Stimulated activated naive CD4-positive, alpha-beta T cell treated with Interleukin-2 at 50 U/mL for 16 hours (primary cell): ENCODE results near the gene ZNF804B.

ENCODE experiments used
- DNase-seq: peaks from one replicate; lab custom pipeline; 2025; lab: John Stamatoyannopoulos, UW

ZNF804B gene

DNA sequence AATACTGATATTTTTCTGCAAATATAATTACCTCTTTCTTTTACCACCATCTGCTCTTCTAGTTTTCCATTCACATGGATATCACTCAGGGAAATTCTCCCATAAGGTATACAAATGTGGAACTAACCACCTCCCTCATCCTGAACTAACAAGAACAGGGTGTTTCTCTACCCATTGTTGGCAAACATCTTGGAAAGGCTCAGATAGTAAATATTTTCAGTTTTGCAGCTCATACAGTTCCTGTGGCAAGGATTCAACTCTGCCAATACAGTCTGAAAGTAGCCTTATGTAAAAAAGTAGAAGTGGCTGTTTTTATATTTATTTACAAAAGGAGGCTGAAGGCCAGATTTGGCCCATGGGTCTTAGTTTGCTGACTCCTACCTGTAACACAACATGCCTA is 549.0 kb downstream of the ZNF804B start:
- no peak for DNase-seq

DNA sequence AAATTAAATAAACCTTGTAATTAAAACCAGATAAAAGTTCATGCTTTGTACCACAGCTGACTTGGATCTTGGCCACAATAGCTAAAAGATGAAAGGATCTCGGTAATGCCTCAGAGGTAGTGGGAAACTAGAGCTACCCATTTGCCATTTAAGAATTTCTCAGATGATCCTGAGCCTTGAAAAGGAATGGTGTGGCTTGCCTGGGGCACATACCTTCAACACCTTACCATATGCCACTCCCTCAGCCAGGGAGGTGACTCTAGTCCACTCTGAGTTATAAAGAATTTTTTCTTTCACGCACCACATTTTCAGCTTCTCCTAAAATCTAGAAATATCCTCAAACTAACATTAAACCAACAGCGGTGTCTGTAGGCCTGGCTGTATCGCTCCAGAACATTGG is 552.4 kb downstream of the ZNF804B start:
- no peak for DNase-seq

DNA sequence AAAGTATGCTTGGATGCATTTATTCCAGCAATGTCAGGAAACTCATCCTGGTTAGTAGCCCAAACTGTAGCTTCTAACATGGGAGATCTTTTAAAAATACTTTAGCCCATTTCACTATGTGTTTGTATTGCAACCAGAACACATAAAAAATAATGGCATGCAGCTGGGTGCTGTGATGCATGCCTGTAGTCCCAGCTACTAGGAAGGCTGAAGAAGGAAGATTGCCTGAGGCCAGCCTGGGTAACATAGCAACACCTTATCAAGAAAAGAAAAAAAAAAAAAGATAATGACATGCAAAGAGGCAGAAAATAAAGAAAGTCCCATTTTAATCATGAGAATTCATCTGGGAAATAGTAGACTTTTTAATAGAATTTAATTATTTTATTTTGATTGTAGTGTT is 553.1 kb downstream of the ZNF804B start:
- DNase-seq, result no peak

DNA sequence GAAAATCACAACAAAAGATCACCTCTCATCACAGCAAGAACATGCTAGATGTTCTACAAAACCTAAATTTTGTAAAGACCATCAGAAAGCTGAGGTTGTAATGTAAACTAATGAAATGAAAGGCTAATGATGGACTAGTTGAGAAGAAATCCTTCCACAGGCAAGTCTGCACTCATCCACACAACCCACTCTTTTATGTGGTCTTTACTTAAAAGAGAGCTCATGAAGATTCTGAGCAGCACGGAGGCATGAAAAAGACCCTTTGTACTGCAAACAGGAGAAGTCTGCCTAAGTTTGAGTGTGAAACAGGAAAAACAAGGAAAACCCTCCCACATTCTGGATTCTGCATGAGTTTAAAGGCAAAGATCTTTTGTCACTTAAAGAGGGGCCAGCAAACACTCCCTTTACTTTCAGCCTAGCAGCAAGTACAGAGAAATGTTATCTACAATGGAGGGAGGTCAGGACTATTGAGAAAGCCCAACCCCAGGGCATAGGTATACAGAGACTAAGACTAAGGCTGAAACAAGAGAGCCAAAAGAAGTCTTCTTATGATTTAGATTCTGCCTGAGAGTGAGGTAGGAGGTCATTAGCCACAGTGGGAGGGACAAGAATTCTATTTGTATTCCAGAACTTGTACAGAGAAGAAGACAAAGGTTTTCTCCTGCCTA is 557.2 kb downstream of the ZNF804B start:
- no peak for DNase-seq

DNA sequence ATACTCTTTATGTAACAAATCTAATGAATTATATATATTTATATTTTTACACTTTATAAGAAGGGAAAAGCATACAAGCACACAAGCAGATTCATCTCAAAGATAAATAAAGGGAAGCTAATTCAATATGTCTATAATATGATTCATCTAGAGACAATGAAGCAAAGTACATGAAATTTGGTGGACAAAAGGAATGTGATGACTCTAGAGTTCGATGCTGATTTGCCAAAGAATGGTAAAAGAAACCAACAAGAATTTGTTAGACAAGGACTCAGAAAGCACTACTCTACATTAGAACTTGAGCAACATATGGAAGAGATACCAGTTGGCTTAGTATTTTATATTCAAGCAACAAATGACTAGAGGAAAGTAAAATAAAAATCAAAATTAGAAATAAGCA is 572.5 kb downstream of the ZNF804B start:
- DNase-seq, result no peak

DNA sequence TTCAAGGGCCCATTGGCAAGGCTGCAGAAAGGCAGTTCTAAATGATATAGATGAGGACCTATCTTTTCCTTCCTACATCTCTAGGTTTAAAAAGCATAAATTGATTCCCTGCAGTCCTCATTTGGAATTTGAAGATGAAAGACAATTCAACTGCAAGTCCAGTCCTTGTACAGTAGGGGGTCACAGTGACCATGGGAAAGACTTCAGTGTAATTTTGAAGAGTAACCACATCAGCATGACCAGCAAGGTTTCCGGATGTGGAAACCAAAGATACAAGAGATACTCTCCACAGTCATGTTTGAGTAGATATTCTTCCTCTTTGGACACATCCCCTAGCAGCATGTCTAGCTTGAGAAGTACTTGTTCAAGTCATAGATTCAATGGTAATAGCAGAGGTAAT is 575.3 kb downstream of the ZNF804B start:
- no peak for DNase-seq

DNA sequence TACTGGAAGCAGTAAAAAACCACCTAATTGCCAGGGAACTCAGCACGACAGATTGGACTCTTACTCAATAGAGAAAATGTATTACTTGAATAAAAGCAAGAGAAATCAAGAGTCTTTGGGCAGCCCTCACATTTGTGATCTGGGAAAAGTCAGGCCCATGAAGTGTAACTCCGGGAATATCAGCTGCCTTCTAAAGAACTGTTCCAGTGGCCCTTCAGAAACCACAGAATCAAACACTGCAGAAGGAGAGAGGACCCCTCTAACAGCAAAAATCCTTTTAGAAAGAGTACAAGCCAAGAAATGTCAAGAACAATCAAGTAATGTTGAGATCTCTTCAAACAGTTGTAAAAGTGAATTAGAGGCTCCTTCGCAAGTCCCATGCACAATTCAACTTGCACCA is 576.0 kb downstream of the ZNF804B start:
- no peak for DNase-seq

DNA sequence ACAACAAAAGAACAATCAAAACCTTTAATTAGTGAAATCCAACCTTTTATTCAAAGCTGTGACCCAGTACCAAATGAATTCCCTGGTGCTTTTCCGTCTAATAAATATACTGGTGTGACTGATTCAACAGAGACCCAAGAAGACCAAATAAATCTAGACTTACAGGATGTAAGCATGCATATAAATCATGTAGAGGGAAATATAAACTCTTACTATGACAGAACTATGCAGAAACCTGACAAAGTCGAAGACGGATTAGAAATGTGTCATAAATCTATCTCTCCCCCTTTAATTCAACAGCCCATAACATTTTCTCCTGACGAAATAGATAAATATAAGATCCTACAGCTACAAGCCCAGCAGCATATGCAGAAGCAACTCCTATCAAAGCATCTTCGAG is 576.6 kb downstream of the ZNF804B start:
- DNase-seq, result no peak

DNA sequence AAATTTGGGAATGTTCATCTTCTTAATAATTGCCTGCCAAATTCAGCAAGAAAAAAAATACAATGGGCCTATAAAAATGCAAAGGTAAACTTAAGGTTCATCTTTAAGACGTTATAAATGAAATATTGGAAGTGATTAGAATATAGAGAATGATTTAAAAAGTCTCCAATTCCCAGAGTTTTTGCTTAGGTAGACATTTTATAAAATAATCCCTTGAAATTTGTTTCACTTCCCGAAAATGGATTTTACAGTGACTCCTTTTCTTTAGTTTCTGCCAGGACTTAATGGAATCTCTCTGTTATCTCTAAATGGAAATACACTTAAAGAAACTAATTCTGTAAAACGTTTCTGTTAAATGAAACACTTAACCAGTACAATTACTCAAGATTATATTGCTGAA is 580.2 kb downstream of the ZNF804B start:
- DNase-seq, result no peak

DNA sequence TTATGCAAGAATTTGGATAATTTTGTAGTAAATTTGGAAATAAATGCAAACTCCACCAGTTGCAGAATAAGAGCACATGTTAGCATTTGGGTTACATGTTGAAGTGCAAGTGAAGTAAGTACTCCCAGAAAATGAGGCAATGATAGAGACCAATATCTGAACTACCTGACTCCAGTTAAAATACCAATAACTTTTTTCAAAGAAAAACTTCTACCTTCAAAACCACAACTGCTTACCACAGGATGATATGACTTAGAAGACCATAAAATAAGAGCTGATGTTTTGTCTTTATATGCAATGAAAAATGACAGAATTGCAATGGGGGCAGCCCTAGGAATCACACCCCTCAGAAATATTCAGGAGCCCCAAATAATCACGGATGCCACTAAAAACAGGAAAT is 597.6 kb downstream of the ZNF804B start:
- DNase-seq, result no peak

DNA sequence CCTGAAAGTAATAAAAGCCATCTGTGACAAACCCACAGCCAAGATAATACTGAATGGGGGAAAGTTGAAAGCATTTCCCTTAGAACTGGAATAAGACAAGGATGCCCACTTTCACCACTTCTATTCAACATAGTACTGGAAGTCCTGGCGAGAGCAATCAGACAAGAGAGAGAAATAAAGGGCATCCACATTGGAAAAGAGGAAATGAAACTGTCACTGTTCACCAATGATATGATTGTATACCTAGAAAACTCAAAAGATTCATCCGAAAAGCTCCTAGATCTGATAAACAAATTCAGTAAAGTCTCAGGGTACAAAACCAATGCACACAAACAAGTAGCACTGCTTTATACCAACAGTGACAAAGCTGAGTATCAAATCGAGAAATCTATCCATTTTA is 617.7 kb downstream of the ZNF804B start:
- DNase-seq, result no peak

DNA sequence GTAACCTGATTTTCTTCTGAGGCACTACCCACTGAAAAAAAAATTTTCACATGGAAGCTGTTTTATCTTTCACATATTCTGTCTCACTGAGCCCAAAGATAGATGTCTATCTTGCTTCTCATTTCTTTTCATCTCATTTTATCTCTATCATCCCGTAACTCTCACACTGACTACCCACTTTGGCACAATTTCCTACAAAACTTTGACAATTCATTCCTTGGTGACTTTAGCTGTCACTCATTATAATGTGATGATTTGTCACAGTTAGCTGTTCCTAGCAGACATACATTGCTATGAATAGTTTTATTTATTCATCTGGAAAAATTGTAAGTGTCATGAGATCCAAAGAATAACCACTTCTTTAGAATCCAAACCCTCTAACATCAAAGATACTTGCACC is 625.9 kb downstream of the ZNF804B start:
- DNase-seq, result no peak
